Prostate gland (tissue), 2 donors: ENCODE measurements around the gene CLIP4. TPM values are rescaled to one million over a fixed set of nuclear protein-coding genes. Genes with fewer than 3 reads are reported as not detected.

Source experiments
- DNase-seq: peaks from one replicate; pipeline ENCODE4 v3.0.0-alpha.2; 2019; ENCODE audit warnings: low spot score
- H3K27ac ChIP-seq, 2 donors: fragments of 200-600 bp; sonication (generic); 2 replicates each; pipeline ENCODE4 v1.5.1; 2017 to 2019
- H3K27me3 ChIP-seq: fragments of 200-600 bp; sonication (generic); replicated peaks from 2 replicates; pipeline ENCODE4 v1.5.1; 2019; ENCODE audit not compliant: insufficient read depth
- H3K36me3 ChIP-seq, 2 donors: fragments of 200-600 bp; sonication (generic); 1 replicate in 1 of 2; 2 replicates in 1 of 2; pipeline versions ENCODE4 v1.5.1 to v1.8.1; 2017 to 2019
- H3K4me1 ChIP-seq: fragments of 200-600 bp; sonication (generic); replicated peaks from 2 replicates; pipeline ENCODE4 v1.5.1; 2019
- H3K4me3 ChIP-seq, 2 donors: fragments of 200-600 bp; sonication (generic); 2 replicates each; pipeline ENCODE4 v1.5.1; 2017 to 2019
- H3K9me3 ChIP-seq: fragments of 200-600 bp; sonication (generic); 2 replicates; pipeline ENCODE4 v1.5.1; 2017
- CTCF ChIP-seq, 4 experiments: fragments of 200-600 bp in 2 of 4; fragments of 450-650 bp in 2 of 4; sonication (generic) in 2 of 4; IDR thresholded peaks; 1 replicate in 3 of 4; 2 replicates in 1 of 4; pipeline ENCODE4 v1.5.1; 2016 to 2019; ENCODE audit warnings: antibody characterized with exemption in 4 of 4, mild to moderate bottlenecking in 2 of 4, moderate library complexity in 2 of 4
- POLR2A ChIP-seq: fragments of 450-650 bp; IDR thresholded peaks from one replicate; pipeline ENCODE4 v1.6.1; 2016; ENCODE audit warnings: antibody characterized with exemption, mild to moderate bottlenecking
- POLR2AphosphoS5 ChIP-seq: sonication (generic); formaldehyde crosslinking; IDR thresholded peaks from one replicate; pipeline ENCODE4 v1.6.1; 2017; ENCODE audit warnings: antibody characterized with exemption
- WGBS: methylation state at CpG from one replicate; pipeline ENCODE4 v1.1.5; 2018; 5-methylcytosine and 5-hydroxymethylcytosine counted together
- intact Hi-C: fragments of 100-400 bp; cut with DNase I; formaldehyde crosslinking; loops from one replicate; pipeline ENCODE4 v1.14.2; 2022
- total RNA-seq, 2 donors: library from RNA; depleted of rRNA; stranded (reverse); fragments of >200 nt; gene quantifications; one replicate each; pipeline ENCODE4 v1.1.0, GENCODE V29; 2016

Gene CLIP4
- total RNA-seq, 2 donors from 2014 or later: 26.1 to 30.3 TPM

GRCh38 chr2:29189052-29189451 lies 73.8 kb downstream of the CLIP4 start:
- Histone ChIP-seq H3K4me1 (no peaks in the 10 kb centered on the region), H3K4me3 (no peak overlapping the region), H3K27ac (no peak overlapping the region), H3K36me3 (no peaks in the 10 kb centered on the region), H3K27me3 (no peaks in the 10 kb centered on the region), H3K9me3 (no peaks in the 10 kb centered on the region)
- intact Hi-C loops: no loop called here
- DNase-seq: no peak
- no peak for TF ChIP-seq POLR2AphosphoS5
- no peak for TF ChIP-seq CTCF (IDR thresholded peaks at IDR 0.05)
- TF ChIP-seq POLR2A: no peak
- 95% methylated on average over 5 of the region's 5 CpGs for WGBS

GRCh38 chr2:29191817-29192216 lies 76.6 kb downstream of the CLIP4 start:
- no peaks in the 10 kb centered on the region for H3K36me3 ChIP-seq
- H3K4me3 ChIP-seq: no peak overlapping the region
- no peak for DNase-seq
- no peaks in the 10 kb centered on the region for H3K4me1 ChIP-seq
- TF ChIP-seq POLR2A (no peak), CTCF (IDR thresholded peaks at IDR 0.05) (no peak), POLR2AphosphoS5 (no peak)
- 94% methylated on average over 6 of the region's 6 CpGs for WGBS
- no peak overlapping the region for H3K27ac ChIP-seq
- no peaks in the 10 kb centered on the region for H3K27me3 ChIP-seq
- intact Hi-C loops: no loop called here
- H3K9me3 ChIP-seq: no peaks in the 10 kb centered on the region

GRCh38 chr2:29192526-29192925 lies 77.3 kb downstream of the CLIP4 start:
- TF ChIP-seq POLR2AphosphoS5 (no peak), CTCF (IDR thresholded peaks at IDR 0.05) (no peak), POLR2A (no peak)
- intact Hi-C loops: no loop called here
- H3K27ac ChIP-seq: no peak overlapping the region
- 80% methylated on average over 3 of the region's 3 CpGs for WGBS
- no peak overlapping the region for H3K4me3 ChIP-seq
- no peaks in the 10 kb centered on the region for H3K36me3 ChIP-seq
- no peak for DNase-seq
- H3K4me1 ChIP-seq: no peaks in the 10 kb centered on the region
- no peaks in the 10 kb centered on the region for H3K27me3 ChIP-seq
- H3K9me3 ChIP-seq: no peaks in the 10 kb centered on the region

GRCh38 chr2:29193111-29193510 lies 77.9 kb downstream of the CLIP4 start:
- 89% methylated on average over 12 of the region's 12 CpGs for WGBS
- H3K27ac ChIP-seq: no peak overlapping the region
- TF ChIP-seq POLR2A: no peak
- TF ChIP-seq POLR2AphosphoS5: no peak
- no peak for TF ChIP-seq CTCF (IDR thresholded peaks at IDR 0.05)
- no peaks in the 10 kb centered on the region for H3K4me1 ChIP-seq
- DNase-seq: no peak
- H3K27me3 ChIP-seq: no peaks in the 10 kb centered on the region
- intact Hi-C loops: no loop called here
- H3K9me3 ChIP-seq: no peaks in the 10 kb centered on the region
- no peaks in the 10 kb centered on the region for H3K36me3 ChIP-seq
- H3K4me3 ChIP-seq: no peak overlapping the region

GRCh38 chr2:29193681-29194080 lies 78.5 kb downstream of the CLIP4 start:
- WGBS: 93% methylated on average over 7 of the region's 7 CpGs
- no peak for TF ChIP-seq POLR2AphosphoS5
- TF ChIP-seq CTCF (IDR thresholded peaks at IDR 0.05): no peak
- no peak for TF ChIP-seq POLR2A
- Histone ChIP-seq H3K27me3 (no peaks in the 10 kb centered on the region), H3K36me3 (no peaks in the 10 kb centered on the region), H3K4me3 (no peak overlapping the region), H3K9me3 (no peaks in the 10 kb centered on the region), H3K4me1 (no peaks in the 10 kb centered on the region), H3K27ac (no peak overlapping the region)
- DNase-seq: no peak
- intact Hi-C loops: no loop called here
